T47D (cell line): ENCODE measurements around the gene ZNF883.
"Not testable (repeated sequence)": the region's sequence is repeated elsewhere in the genome, so short reads cannot be mapped to it uniquely, and the experiment has no call there.

Source experiments
- DNase-seq, 2 experiments: peaks; one replicate each; pipeline versions ENCODE4 v3.0.0 to v3.0.0-alpha.2; 2011 to 2012; ENCODE audit warnings: low read depth in 1 of 2, low spot score in 1 of 2
- JUND ChIP-seq: IDR thresholded peaks from 2 replicates; pipeline ENCODE4 v1.6.1; 2012; ENCODE audit warnings: low read depth
- in situ Hi-C: cut with HindIII; loops from 2 replicates; pipeline ENCODE4 v1.10.0; 2016; ENCODE audit warnings: low sequenced_read_pairs, low pct_unique_long_range_greater_than_20kb

The ZNF883 gene

GRCh38 chr9:113011911-113012381 lies at the start of gene ZNF883:
TSS of gene ZNF883 (minus strand) at chr9:113012192.
- in situ Hi-C loops = no loop called here
- DNase-seq = peak; percentile 74 to 89
- no peak for TF ChIP-seq JUND

- DNase-seq, in situ Hi-C loops: not testable (repeated sequence)
Measured at GRCh38 chr9:113061072-113061850, 49.3 kb upstream of the ZNF883 start.

DNA sequence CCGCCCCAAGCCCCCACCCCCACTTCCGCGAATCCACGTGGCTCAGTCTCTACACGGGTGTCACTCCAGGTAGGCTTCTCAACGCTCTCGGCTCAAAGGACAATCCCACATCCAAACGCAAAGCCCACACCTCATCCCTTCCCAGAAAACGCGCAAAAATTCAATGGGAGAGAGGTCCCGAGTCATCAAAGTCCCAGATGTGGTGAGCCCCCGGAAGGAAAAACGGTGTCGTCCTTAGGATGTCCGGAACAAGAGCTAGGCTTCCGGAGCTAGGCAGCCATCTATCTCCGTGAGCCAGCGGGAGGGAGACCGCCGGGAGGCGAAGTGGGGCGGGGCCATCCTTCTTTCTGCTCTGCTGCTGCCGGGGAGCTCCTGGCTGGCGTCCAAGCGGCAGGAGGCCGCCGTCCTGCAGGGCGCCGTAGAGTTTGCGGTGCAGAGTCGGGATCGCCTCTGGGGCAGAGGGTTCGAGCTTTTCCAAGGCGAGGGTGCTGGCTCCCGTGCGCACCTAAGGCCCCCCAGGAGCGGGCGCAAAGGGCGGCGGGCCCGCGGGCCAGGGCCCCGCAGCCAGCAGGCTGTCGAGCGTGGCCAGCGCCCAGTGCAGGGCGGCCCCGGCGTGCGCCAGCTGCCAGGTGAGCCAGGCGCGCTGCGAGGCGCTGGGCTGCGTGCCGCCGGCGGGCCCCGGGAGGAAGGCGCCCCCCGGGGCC lies 47.7 kb upstream of the ZNF883 start:
- in situ Hi-C loops = not testable (repeated sequence)

GRCh38 chr9:113057193-113057592 lies 45.2 kb upstream of the ZNF883 start:
- in situ Hi-C loops = no loop called here
- TF ChIP-seq JUND = no peak
- no peak for DNase-seq

More for the DNA sequence above, 47.7 kb upstream of the ZNF883 start:
- DNase-seq = not testable (repeated sequence)

DNA sequence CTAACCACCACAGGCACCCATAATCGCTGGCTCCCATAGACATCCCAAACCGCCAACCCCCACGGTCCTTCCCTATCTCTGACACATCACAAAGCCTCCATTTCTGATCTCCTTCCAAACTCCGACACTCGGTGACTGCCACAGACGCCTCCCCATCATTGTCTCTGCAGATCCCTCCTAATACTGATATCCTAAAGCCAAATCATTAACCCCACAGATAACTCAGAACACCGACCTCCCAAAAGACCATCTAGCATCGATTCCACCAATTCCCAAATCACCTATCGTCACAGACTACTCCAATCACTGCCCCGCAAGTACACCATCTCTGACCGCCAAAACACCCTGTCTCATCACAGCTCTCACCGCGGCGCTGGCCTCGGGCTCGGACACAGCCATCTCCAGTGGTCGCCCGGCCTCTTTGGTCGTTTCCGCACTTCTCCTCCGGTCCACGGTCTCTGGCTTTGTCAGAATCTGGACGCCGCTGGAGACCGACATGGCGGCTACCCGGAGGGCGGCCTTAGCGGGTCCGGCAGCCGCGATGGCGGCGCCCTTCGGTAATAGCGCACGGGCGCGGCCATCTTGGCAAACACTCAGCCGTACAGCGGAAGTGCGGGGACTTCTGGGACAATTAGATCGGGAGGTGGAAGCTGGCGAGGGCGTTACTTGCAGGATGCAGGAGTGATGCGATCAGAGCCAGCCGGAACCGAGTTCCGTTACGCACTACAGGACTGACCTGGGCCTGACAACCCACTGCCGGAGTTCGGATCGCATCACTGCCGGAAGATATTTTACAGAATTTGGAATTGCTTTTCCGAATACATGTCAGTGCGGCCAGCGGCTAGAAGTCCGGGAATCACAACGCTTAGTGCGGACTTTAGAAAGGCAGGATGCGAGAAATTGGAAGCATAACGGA lies 44.5 kb upstream of the ZNF883 start, which contains the start of gene ZFP37:
Gene ZFP37 (minus strand): TSS at position 534 of the 916 bp plus-strand sequence. CDS start 36 bp downstream, at position 498.
- peak; percentile 97 to 98 for DNase-seq
- in situ Hi-C loops = no loop called here
- TF ChIP-seq JUND = no peak

DNA sequence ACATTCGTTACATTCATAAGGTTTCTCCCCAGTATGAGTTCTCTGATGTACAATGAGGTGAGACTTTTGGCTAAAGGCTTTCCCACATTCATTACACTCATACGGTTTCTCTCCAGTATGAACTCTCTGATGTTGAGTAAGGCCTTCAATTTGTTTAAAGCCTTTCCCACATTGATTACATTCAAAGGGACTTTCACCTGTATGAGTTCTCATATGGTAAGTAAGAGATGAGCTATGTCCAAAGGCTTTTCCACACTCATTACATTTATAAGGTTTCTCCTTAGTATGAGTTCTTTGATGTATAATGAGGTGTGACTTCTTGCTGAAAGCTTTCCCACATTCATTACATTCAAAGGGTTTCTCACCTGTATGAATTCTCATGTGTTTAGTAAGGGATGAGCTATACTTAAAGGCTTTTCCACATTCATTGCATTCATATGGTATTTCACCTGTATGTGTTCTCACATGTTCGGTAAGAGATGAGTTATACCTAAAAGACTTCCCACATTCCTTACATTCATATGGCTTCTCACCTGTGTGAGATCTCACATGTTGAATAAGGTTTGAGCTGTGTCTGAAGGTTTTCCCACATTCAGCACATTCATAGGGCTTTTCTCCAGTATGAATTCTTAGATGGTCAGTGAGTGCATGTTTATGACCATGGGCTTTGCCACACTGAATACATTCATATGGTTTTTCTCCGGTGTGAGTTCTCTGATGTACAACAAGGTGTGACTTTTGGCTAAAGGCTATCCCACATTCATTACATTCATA lies 31.1 kb upstream of the ZNF883 start:
- peak in 1 of 2 experiments; percentile 36 for DNase-seq

GRCh38 chr9:113026200-113026599 lies 14.2 kb upstream of the ZNF883 start:
- no peak for TF ChIP-seq JUND
- no peak for DNase-seq
- in situ Hi-C loops = no loop called here

More for the DNA sequence above, 31.1 kb upstream of the ZNF883 start:
- in situ Hi-C loops = no loop called here
- no peak for TF ChIP-seq JUND

GRCh38 chr9:113018247-113018646 lies 6.3 kb upstream of the ZNF883 start:
- in situ Hi-C loops = no loop called here
- DNase-seq = no peak
- TF ChIP-seq JUND = no peak

DNA sequence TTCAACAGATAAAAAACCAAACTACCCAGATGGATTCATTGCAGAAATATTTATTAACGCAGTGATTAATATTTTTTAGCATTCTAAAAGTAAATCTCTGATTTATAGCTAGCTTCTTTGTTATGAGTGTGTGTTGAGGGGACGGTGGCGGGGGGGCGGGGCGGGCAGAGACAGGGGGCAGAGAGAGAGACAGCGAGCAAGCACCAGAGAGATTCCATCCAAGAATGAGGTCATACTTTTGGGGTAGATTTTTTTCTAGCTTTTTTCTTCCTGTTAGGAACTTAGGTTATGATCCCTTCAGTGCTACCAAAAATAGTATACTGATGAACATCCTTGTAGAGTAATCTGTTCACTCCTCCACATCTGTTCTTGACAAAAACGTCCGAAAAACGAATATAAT lies 500 bp upstream of the ZNF883 start:
- no peak for DNase-seq
- in situ Hi-C loops = no loop called here
- no peak for TF ChIP-seq JUND

DNA sequence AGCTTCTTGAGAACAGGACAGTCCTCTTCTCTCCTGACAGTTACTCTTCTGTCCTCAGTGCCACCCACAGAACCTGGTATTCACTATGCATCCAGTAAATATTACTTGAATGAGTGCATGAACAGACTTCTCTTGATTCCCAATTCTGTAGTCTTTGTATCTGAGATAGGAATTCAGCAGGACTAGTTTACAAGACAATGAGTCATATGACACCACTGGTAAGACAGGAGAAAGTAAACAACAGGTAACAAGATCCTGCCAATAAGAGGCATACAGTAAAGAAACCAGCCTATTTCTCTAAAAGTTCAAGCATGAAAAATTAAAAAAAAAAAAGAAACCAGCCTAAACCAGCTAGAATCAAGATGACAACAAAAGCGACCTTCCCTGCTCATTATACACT lies 6.2 kb downstream of the ZNF883 start:
- DNase-seq = peak in 1 of 2 experiments; percentile 54
- no peak for TF ChIP-seq JUND
- in situ Hi-C loops = no loop called here

DNA sequence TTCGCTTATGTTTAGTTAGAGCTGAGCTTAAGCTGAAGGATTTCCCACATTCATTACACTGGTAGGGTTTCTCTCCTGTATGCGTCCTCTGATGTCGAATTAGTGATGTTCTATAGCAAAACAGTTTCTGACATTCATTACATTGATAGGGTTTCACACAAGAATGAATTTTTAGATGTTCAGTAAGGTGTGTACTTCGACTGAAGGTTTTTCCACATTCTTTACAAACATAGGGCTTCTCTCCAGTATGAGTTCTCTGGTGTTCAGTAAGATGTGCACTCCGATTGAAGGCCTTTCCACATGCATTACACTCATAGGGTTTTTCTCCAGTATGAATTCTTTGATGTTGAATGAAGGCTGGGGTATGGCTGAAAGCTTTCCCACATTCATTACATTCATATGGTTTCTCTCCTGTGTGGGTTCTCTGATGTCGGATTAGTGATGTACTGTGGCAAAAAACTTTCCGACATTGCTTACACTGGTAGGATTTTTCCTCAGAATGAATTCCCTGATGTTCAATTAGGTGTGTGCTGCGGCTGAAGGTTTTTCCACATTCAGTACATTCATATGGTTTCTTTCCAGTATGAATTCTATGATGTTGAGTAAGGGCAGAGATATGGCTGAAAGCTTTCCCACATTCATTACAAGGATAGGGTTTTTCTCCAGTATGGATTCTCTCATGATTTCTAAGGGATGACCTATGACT lies 14.6 kb downstream of the ZNF883 start:
- DNase-seq = peak in 1 of 2 experiments; percentile 16
- no peak for TF ChIP-seq JUND
- in situ Hi-C loops = no loop called here

DNA sequence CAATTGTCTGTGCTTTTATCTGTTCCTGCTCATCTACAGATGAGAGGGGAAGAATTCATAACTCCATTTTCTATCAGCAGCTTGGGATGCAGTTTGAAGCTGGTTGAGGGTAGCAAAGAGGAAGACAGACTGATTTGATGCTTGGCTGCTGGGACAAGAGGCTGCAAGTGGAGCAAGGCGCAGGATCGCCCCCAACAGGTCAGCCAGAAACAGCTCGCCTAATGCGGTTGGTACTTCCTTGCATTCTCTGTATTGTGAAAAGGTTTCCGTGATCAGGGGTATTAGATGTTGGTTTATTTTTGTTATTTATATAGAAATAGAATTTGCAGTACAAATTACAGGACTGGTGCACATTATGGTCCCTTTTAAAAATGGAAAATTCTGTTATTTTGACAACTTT lies 40.6 kb downstream of the ZNF883 start:
- no peak for TF ChIP-seq JUND
- in situ Hi-C loops = no loop called here
- peak; percentile 32 to 63 for DNase-seq
